ENCODE measurements around the gene CD36. TPM values are rescaled to one million over a fixed set of nuclear protein-coding genes. Genes with fewer than 3 reads are reported as not detected.

The CD36 gene
- total RNA-seq, 2 donors from 2014 or later = 5.7 to 7.2 TPM

DNA sequence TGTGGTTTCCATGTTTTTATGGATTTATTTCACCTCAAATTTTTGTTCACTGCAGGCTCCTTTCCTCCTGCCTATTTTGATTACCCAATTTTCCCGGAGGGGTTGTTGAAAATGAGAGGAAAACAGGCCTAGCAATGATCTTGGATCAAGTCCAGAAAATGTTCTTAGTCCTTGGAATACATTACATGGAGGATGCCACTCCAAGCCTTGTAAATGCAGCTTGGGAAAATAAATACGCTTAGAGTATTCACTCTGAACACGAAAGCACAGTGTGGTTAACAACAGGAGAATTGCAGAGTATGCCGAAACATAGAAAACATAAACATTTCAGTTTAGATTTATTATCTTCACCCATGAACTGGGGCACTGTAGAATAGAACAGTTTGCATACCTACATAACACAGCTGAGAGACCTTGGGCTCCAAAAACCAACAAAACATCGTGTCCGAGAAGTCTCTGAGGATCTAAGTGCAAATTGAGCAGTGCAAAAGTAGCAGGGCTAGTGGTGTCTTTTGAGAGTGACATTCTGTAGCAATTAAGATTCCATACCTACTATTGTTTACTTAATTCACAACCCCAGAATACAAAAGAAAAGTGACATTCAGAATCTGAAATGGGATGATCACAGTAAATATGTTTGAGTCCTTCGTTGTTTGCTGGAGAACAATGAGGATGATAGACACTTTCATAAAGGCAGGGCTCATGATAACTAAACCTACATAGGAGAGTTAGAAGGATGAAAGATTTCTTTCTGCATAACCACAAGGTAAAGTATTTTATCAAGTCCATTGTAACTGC lies 7.6 kb upstream of the CD36 start:
- no peaks in the 10 kb centered on the region for H3K27me3 ChIP-seq (replicated peaks; ENCODE audit: insufficient read depth)

DNA sequence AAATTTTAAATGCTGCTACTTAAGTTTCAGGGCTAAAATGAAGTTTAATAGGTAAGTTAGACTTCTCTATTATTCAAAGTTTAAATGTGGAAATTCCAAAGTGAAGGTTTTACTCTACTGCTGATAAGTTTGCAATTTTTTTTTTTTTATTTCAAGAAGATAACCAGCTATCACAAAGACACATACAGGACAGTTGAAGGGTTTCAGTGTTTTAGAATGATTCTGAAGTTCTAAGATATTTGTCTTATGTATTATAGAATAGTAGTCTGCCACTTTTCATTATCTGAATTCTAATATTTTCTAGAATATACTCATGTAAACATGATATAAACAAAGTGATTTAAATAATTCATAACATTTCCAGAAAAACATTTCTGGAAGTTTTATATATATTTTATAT lies 7.0 kb upstream of the CD36 start:
- DNase-seq (ENCODE audit: low spot score) = no peak
- H3K36me3 ChIP-seq = no peaks in the 10 kb centered on the region
- TF ChIP-seq POLR2AphosphoS5 (IDR thresholded peaks at IDR 0.05) = no peak
- TF ChIP-seq, protein P1, sequence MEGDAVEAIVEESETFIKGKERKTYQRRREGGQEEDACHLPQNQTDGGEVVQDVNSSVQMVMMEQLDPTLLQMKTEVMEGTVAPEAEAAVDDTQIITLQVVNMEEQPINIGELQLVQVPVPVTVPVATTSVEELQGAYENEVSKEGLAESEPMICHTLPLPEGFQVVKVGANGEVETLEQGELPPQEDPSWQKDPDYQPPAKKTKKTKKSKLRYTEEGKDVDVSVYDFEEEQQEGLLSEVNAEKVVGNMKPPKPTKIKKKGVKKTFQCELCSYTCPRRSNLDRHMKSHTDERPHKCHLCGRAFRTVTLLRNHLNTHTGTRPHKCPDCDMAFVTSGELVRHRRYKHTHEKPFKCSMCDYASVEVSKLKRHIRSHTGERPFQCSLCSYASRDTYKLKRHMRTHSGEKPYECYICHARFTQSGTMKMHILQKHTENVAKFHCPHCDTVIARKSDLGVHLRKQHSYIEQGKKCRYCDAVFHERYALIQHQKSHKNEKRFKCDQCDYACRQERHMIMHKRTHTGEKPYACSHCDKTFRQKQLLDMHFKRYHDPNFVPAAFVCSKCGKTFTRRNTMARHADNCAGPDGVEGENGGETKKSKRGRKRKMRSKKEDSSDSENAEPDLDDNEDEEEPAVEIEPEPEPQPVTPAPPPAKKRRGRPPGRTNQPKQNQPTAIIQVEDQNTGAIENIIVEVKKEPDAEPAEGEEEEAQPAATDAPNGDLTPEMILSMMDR (IDR thresholded peaks at IDR 0.05) = no peak
- no peak for TF ChIP-seq POLR2A (IDR thresholded peaks at IDR 0.05)
- intact Hi-C loops (cut with DNase I) = no loop called here
- H3K4me1 ChIP-seq (replicated peaks) = no peaks in the 10 kb centered on the region
- H3K27me3 ChIP-seq (replicated peaks; ENCODE audit: insufficient read depth) = no peaks in the 10 kb centered on the region
- no peak overlapping the region for H3K27ac ChIP-seq
- no peak overlapping the region for H3K4me3 ChIP-seq
- H3K9me3 ChIP-seq = no peaks in the 10 kb centered on the region

More for the DNA sequence above, 7.6 kb upstream of the CD36 start:
- Histone ChIP-seq H3K36me3 (no peaks in the 10 kb centered on the region), H3K4me3 (no peak overlapping the region), H3K9me3 (no peaks in the 10 kb centered on the region), H3K27ac (no peak overlapping the region), H3K4me1 (replicated peaks) (no peaks in the 10 kb centered on the region)
- WGBS = 29% methylated on average over 7 of the region's 7 CpGs
- DNase-seq (ENCODE audit: low spot score) = no peak
- TF ChIP-seq POLR2AphosphoS5 (IDR thresholded peaks at IDR 0.05) = no peak
- TF ChIP-seq POLR2A (IDR thresholded peaks at IDR 0.05) = no peak
- TF ChIP-seq, protein P1 (IDR thresholded peaks at IDR 0.05) = no peak
- intact Hi-C loops (cut with DNase I) = no loop called here

DNA sequence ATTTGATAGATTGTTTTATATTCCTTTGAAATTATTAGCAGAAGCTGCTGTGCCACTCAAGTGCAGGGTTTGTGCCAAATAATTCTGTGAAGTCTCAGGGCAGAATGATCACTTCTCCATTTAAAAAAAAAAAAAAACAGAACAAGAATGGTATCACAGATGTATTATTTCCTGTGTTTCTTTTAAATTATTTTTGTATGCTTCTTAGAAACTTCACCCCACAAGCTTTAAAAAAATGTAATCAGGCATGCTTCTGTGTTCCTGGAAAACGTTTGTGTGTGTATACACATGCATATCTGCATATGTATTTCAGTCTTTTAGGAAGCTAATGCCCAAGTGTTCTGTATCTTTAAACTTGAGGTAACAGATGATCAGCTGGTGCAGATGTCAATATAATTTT lies 6.3 kb upstream of the CD36 start:
- Histone ChIP-seq H3K27ac (no peak overlapping the region), H3K4me1 (replicated peaks) (no peaks in the 10 kb centered on the region), H3K27me3 (replicated peaks; ENCODE audit: insufficient read depth) (no peaks in the 10 kb centered on the region), H3K36me3 (no peaks in the 10 kb centered on the region), H3K4me3 (no peak overlapping the region), H3K9me3 (no peaks in the 10 kb centered on the region)
- intact Hi-C loops (cut with DNase I) = no loop called here
- DNase-seq (ENCODE audit: low spot score) = no peak
- TF ChIP-seq POLR2AphosphoS5 (IDR thresholded peaks at IDR 0.05) = no peak
- TF ChIP-seq, protein P1 (IDR thresholded peaks at IDR 0.05) = no peak
- TF ChIP-seq POLR2A (IDR thresholded peaks at IDR 0.05) = no peak
- WGBS = 40% methylated on average over 1 of the region's 1 CpG

DNA sequence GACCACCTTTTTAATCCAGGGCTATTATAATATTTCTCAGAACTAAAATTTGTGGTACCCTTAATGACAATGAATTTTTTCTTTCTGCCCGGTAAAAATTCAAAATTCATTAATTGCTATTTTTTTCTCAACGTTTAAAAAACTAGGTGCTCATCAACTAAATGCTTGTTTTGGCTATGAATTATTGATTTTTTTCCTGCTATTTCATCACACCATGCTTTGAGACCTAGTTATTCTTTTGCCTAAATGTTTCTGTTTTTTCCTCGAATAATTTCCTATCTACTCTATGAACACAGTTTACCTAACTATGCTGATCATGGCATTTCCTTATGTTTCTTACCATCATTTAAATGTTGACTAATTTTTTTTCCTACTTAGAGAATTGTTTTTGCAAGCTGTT lies 5.6 kb upstream of the CD36 start:
- H3K36me3 ChIP-seq = no peaks in the 10 kb centered on the region
- no peaks in the 10 kb centered on the region for H3K4me1 ChIP-seq (replicated peaks)
- H3K9me3 ChIP-seq = no peaks in the 10 kb centered on the region
- intact Hi-C loops (cut with DNase I) = no loop called here
- TF ChIP-seq, protein P1 (IDR thresholded peaks at IDR 0.05) = no peak
- TF ChIP-seq POLR2A (IDR thresholded peaks at IDR 0.05) = no peak
- no peak for TF ChIP-seq POLR2AphosphoS5 (IDR thresholded peaks at IDR 0.05)
- WGBS = 51% methylated on average over 3 of the region's 3 CpGs
- DNase-seq (ENCODE audit: low spot score) = no peak
- H3K27me3 ChIP-seq (replicated peaks; ENCODE audit: insufficient read depth) = no peaks in the 10 kb centered on the region
- H3K27ac ChIP-seq = no peak overlapping the region
- H3K4me3 ChIP-seq = no peak overlapping the region

DNA sequence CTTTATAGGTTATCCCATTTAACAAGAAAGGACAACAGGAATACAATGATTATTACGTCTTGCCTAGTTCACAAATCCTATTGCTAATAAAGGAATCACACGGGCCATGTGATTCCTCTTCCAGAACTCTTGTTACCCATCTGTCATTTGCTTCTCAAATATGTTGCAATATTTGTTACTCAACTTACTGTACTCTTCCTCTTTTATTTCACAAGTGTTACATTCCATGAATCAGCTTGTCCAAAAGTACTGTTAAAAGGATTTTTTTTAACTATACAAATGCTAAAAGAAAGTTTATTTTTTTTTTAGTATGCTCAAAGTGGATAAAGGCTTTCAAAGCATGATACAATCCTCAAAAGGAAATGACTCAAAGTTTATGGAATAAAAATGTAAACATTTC lies 3.9 kb upstream of the CD36 start:
- TF ChIP-seq, protein P1 (IDR thresholded peaks at IDR 0.05) = no peak
- TF ChIP-seq POLR2A (IDR thresholded peaks at IDR 0.05) = no peak
- TF ChIP-seq POLR2AphosphoS5 (IDR thresholded peaks at IDR 0.05) = no peak
- Histone ChIP-seq H3K27me3 (replicated peaks; ENCODE audit: insufficient read depth) (no peaks in the 10 kb centered on the region), H3K4me3 (no peak overlapping the region), H3K27ac (no peak overlapping the region), H3K4me1 (replicated peaks) (no peaks in the 10 kb centered on the region), H3K9me3 (no peaks in the 10 kb centered on the region), H3K36me3 (no peaks in the 10 kb centered on the region)
- no peak for DNase-seq (ENCODE audit: low spot score)
- intact Hi-C loops (cut with DNase I) = no loop called here
- WGBS = 36% methylated on average over 2 of the region's 2 CpGs

All from prostate gland (tissue), 2 donors.